Frontal cortex (tissue), 4 donors: ENCODE measurements around the gene UBE2D3. TPM values are rescaled to one million over a fixed set of nuclear protein-coding genes. Genes with fewer than 3 reads are reported as not detected.
A peak's percentile ranks its signal among the peaks of the same experiment; 100 is the strongest.
"Not testable (repeated sequence)": the region's sequence is repeated elsewhere in the genome, so short reads cannot be mapped to it uniquely, and the experiment has no call there.

ENCODE experiments used
- DNase-seq, 2 donors: peaks; one replicate each; pipeline ENCODE4 v3.0.0; 2012; ENCODE audit warnings: low spot score in 2 of 2
- FAIRE-seq: peaks from 2 replicates; lab custom pipeline; 2012; peaks lifted over from hg19 to GRCh38; lab: Jason Lieb, UNC
- total RNA-seq: library from RNA; depleted of rRNA; stranded (reverse); fragments of >200 nt; gene quantifications from one replicate; pipeline ENCODE4 v1.2.3, GENCODE V29; 2014
- donor health status: control.
- donor health status: control.
- donor health status: control.

UBE2D3 gene
- total RNA-seq, 1 donor from 2014 or later, result 329 TPM

GRCh38 chr4:102832667-102833066, 5.3 kb upstream of the UBE2D3 start:
- DNase-seq (no peak), FAIRE-seq (no peak)

GRCh38 chr4:102832105-102832504, 4.8 kb upstream of the UBE2D3 start:
- FAIRE-seq (no peak), DNase-seq (no peak)

GRCh38 chr4:102829803-102830202, 2.5 kb upstream of the UBE2D3 start:
- no peak for DNase-seq
- FAIRE-seq, result no peak

- FAIRE-seq (no peak), DNase-seq (no peak)
Measured at GRCh38 chr4:102828497-102828808, 1.1 kb upstream of the UBE2D3 start.

- DNase-seq, result peak; percentile 68 to 76
- no peak for FAIRE-seq
Measured at GRCh38 chr4:102827674-102828496, 534 bp upstream of the UBE2D3 start.

- FAIRE-seq, result no peak
- DNase-seq, result no peak
Measured at GRCh38 chr4:102826105-102826889, 1.1 kb downstream of the UBE2D3 start.

- FAIRE-seq, result no peak
- DNase-seq, result no peak
Measured at GRCh38 chr4:102825261-102826091, 1.9 kb downstream of the UBE2D3 start.

GRCh38 chr4:102824398-102824797, 3.0 kb downstream of the UBE2D3 start:
- no peak for FAIRE-seq

GRCh38 chr4:102823897-102824296, 3.5 kb downstream of the UBE2D3 start:
- DNase-seq (no peak), FAIRE-seq (no peak)

More at GRCh38 chr4:102824398-102824797, 3.0 kb downstream of the UBE2D3 start:
- no peak for DNase-seq

GRCh38 chr4:102823464-102823863, 3.9 kb downstream of the UBE2D3 start:
- FAIRE-seq, result no peak
- no peak for DNase-seq

GRCh38 chr4:102819588-102820365, 7.6 kb downstream of the UBE2D3 start:
- no peak for FAIRE-seq

GRCh38 chr4:102819100-102819499, 8.3 kb downstream of the UBE2D3 start:
- FAIRE-seq, DNase-seq: not testable (repeated sequence)

More at GRCh38 chr4:102819588-102820365, 7.6 kb downstream of the UBE2D3 start:
- DNase-seq, result no peak

GRCh38 chr4:102817613-102818268, 9.6 kb downstream of the UBE2D3 start:
- no peak for DNase-seq
- FAIRE-seq, result no peak

GRCh38 chr4:102817021-102817605, 10.2 kb downstream of the UBE2D3 start:
- no peak for FAIRE-seq
- no peak for DNase-seq

GRCh38 chr4:102815981-102816380, 11.4 kb downstream of the UBE2D3 start:
- FAIRE-seq (no peak), DNase-seq (no peak)

- DNase-seq, result no peak
- FAIRE-seq, result no peak
Measured at GRCh38 chr4:102809691-102810090, 17.7 kb downstream of the UBE2D3 start.

- no peak for FAIRE-seq
- no peak for DNase-seq
Measured at GRCh38 chr4:102809190-102809589, 18.2 kb downstream of the UBE2D3 start.

- no peak for DNase-seq
- no peak for FAIRE-seq
Measured at GRCh38 chr4:102808009-102808408, 19.3 kb downstream of the UBE2D3 start.

- FAIRE-seq (peak; percentile 23), DNase-seq (no peak)
Measured at GRCh38 chr4:102807345-102807744, 20.0 kb downstream of the UBE2D3 start.
